CD4-positive, CD25-positive, alpha-beta regulatory T cell (primary cell): ENCODE measurements around the gene BMX. TPM values are rescaled to one million over a fixed set of nuclear protein-coding genes. Genes with fewer than 3 reads are reported as not detected.

Source experiments
- ATAC-seq, 2 donors: fragments of 150-1000 bp; cut with Tn5 transposase; one replicate each; pipeline ENCODE4 v1.10.0; 2021; ENCODE audit warnings: low read depth in 2 of 2, moderate number of reproducible peaks in 2 of 2, moderate library complexity in 1 of 2
- DNase-seq, 3 donors: peaks; one replicate each; pipeline versions ENCODE4 v3.0.0 to v3.0.0-alpha.2; 2012 to 2022; ENCODE audit warnings: mixed read lengths in 1 of 3
- H3K27ac ChIP-seq: one replicate; pipeline ENCODE4 v1.7.0; 2013; ENCODE audit warnings: mild to moderate bottlenecking, low read length; ENCODE audit not compliant: insufficient read depth, poor library complexity, severe bottlenecking
- H3K27me3 ChIP-seq: one replicate; pipeline ENCODE4 v1.7.0; 2013; ENCODE audit warnings: low read length; ENCODE audit not compliant: control insufficient read depth, insufficient read depth
- H3K36me3 ChIP-seq: one replicate; pipeline ENCODE4 v1.7.0; 2013; ENCODE audit warnings: mild to moderate bottlenecking, low read length, moderate library complexity; ENCODE audit not compliant: control insufficient read depth, insufficient read depth
- H3K4me1 ChIP-seq: 2 replicates; pipeline ENCODE4 v1.7.0; 2013; ENCODE audit warnings: mild to moderate bottlenecking, low read length; ENCODE audit not compliant: insufficient read depth, control insufficient read depth, poor library complexity, severe bottlenecking
- H3K4me3 ChIP-seq: one replicate; pipeline ENCODE4 v1.7.0; 2013; ENCODE audit warnings: low read depth, mild to moderate bottlenecking, low read length, moderate library complexity
- H3K9me3 ChIP-seq, 2 experiments: 1 replicate in 1 of 2; 2 replicates in 1 of 2; pipeline ENCODE4 v1.7.0; 2013; ENCODE audit warnings: low read length in 2 of 2, mild to moderate bottlenecking in 1 of 2, moderate library complexity in 1 of 2; ENCODE audit not compliant: control insufficient read depth in 2 of 2
- H3K27ac Mint-ChIP-seq, 3 donors: one replicate each; pipeline ENCODE4 v1.8.0; 2020 to 2022; ENCODE audit warnings: mild to moderate bottlenecking in 3 of 3, mixed read lengths in 3 of 3, moderate library complexity in 2 of 3
- H3K27me3 Mint-ChIP-seq: one replicate; pipeline ENCODE4 v1.8.0; 2022; ENCODE audit warnings: mild to moderate bottlenecking, mixed read lengths
- H3K36me3 Mint-ChIP-seq: one replicate; pipeline ENCODE4 v1.8.0; 2020; ENCODE audit warnings: mixed read lengths
- H3K4me1 Mint-ChIP-seq, 4 donors: one replicate each; pipeline ENCODE4 v1.8.0; 2020 to 2022; ENCODE audit warnings: mixed read lengths in 4 of 4, mild to moderate bottlenecking in 1 of 4
- H3K4me3 Mint-ChIP-seq, 4 donors: one replicate each; pipeline ENCODE4 v1.8.0; 2020 to 2022; ENCODE audit warnings: mild to moderate bottlenecking in 4 of 4, mixed read lengths in 4 of 4, moderate library complexity in 3 of 4
- H3K9me3 Mint-ChIP-seq, 7 donors: one replicate each; pipeline ENCODE4 v1.8.0; 2020 to 2022; ENCODE audit warnings: mixed read lengths in 7 of 7, mild to moderate bottlenecking in 3 of 7, moderate library complexity in 2 of 7
- polyA plus RNA-seq, 4 donors: library from polyadenylated mRNA; unstranded; fragments of 300-500 nt; fragmentation: Illumina TruSeq; gene quantifications; one replicate each; pipeline ENCODE4 v1.2.3, GENCODE V29; 2021
- total RNA-seq: library from RNA; stranded (reverse); gene quantifications from one replicate; pipeline ENCODE4 v1.2.3, GENCODE V29; 2022

The BMX gene
- total and polyA plus RNA-seq, 5 donors from 2014 or later: not detected

DNA sequence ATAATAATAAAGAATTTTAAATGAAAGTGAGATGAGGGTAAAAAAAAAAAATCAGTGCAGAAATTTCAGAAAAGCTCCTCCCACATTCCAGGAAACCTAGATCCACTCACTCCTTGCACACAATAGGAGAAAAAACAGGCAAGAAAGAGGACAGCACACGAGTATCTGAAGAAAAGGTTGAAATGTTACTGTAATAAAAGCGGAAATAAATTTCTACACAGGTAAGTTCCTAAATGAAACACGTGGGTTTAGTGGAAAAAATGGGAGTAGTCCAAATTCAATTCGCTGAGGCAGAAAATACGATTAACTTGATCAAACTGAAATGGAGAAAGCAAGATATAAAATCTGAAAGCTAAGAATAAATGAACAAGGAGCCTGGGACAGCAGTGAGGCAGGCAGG, 102.2 kb downstream of the BMX start:
- Mint-ChIP-seq H3K4me3 (no peak overlapping the region), H3K27me3 (no peaks in the 10 kb centered on the region), H3K9me3 (peaks cover 0 to 3% (median 0%) of the 10 kb centered on the region in 7 donors), H3K36me3 (no peaks in the 10 kb centered on the region), H3K27ac (peak overlapping the region in 1 of 3 donors; percentile 31), H3K4me1 (no peaks in the 10 kb centered on the region)
- H3K4me3 ChIP-seq: no peak overlapping the region
- no peaks in the 10 kb centered on the region for H3K9me3 ChIP-seq
- no peak for DNase-seq
- H3K27ac ChIP-seq: no peak overlapping the region
- no peaks in the 10 kb centered on the region for H3K36me3 ChIP-seq
- no peaks in the 10 kb centered on the region for H3K4me1 ChIP-seq
- no peak for ATAC-seq
- no peaks in the 10 kb centered on the region for H3K27me3 ChIP-seq

GRCh38 chrX:15605226-15605625, 104.6 kb downstream of the BMX start:
- Mint-ChIP-seq H3K9me3 (peaks cover 0 to 3% (median 0%) of the 10 kb centered on the region in 7 donors), H3K4me1 (no peaks in the 10 kb centered on the region), H3K36me3 (no peaks in the 10 kb centered on the region), H3K27me3 (no peaks in the 10 kb centered on the region), H3K4me3 (no peak overlapping the region), H3K27ac (no peak overlapping the region)
- no peak for DNase-seq
- Histone ChIP-seq H3K27ac (no peak overlapping the region), H3K36me3 (no peaks in the 10 kb centered on the region), H3K4me1 (no peaks in the 10 kb centered on the region), H3K4me3 (no peak overlapping the region), H3K9me3 (no peaks in the 10 kb centered on the region), H3K27me3 (no peaks in the 10 kb centered on the region)
- no peak for ATAC-seq

Other genes starting within 250 kb of the BMX start
- not detected for gene ASB9, start 230.7 kb upstream of the BMX start, total RNA-seq
- gene ASB9, start 230.7 kb upstream of the BMX start, polyA plus RNA-seq: under 1 TPM in 2 of 4 donors, not detected in 2; 0.29 to 0.32 TPM
- 0.30 TPM for gene ASB11, start 185.2 kb upstream of the BMX start, total RNA-seq
- not detected for gene ASB11, start 185.2 kb upstream of the BMX start, polyA plus RNA-seq
- gene PIGA, start 165.3 kb upstream of the BMX start, total RNA-seq: 119 TPM
- gene PIGA, start 165.3 kb upstream of the BMX start, polyA plus RNA-seq: 10 to 100 TPM in 1 of 4 donors, 1 to 10 TPM in 3; 5.5 to 10.1 (median 8.0) TPM
- gene VEGFD, start 116.4 kb upstream of the BMX start, total RNA-seq: not detected
- not detected for gene VEGFD, start 116.4 kb upstream of the BMX start, polyA plus RNA-seq
- gene PIR, start 7.5 kb upstream of the BMX start, total RNA-seq: not detected
- under 1 TPM in 1 of 4 donors, not detected in 3; 0.14 TPM for gene PIR, start 7.5 kb upstream of the BMX start, polyA plus RNA-seq
- gene ACE2, start 100.2 kb downstream of the BMX start, total RNA-seq: not detected
- not detected for gene ACE2, start 100.2 kb downstream of the BMX start, polyA plus RNA-seq
- gene CLTRN, start 164.0 kb downstream of the BMX start, total RNA-seq: not detected
- under 1 TPM in 3 of 4 donors, not detected in 1; 0.11 to 0.17 (median 0.17) TPM for gene CLTRN, start 164.0 kb downstream of the BMX start, polyA plus RNA-seq
- 74.3 TPM for gene CA5B, start 237.5 kb downstream of the BMX start, total RNA-seq
- 10 to 100 TPM; 34.9 to 69.5 (median 44.0) TPM for gene CA5B, start 237.5 kb downstream of the BMX start, polyA plus RNA-seq